ENCODE data around the gene TMEM126A.
"Not testable (repeated sequence)": the region's sequence is repeated elsewhere in the genome, so short reads cannot be mapped to it uniquely, and the experiment has no call there.

The TMEM126A gene

DNA sequence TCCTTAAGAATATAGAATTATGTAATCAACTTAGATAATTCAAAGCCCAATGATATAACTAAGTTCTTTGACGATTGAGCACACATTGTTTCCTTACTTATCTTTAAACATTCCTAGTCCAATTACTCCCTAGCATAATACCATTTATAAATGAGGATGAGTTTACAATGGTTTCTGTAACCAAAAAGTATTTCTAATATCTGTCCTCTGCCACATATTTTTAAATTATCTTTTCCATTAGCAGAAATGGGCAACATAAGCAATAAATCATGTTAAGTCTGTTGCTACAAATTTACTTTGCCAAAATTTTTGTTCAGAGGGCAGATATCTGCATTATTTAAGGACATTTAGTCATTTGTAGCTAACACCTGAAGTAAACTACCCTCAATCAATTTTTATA is 10.4 kb downstream of the TMEM126A start:
- no peak for DNase-seq (ENCODE audit: low read depth)

DNA sequence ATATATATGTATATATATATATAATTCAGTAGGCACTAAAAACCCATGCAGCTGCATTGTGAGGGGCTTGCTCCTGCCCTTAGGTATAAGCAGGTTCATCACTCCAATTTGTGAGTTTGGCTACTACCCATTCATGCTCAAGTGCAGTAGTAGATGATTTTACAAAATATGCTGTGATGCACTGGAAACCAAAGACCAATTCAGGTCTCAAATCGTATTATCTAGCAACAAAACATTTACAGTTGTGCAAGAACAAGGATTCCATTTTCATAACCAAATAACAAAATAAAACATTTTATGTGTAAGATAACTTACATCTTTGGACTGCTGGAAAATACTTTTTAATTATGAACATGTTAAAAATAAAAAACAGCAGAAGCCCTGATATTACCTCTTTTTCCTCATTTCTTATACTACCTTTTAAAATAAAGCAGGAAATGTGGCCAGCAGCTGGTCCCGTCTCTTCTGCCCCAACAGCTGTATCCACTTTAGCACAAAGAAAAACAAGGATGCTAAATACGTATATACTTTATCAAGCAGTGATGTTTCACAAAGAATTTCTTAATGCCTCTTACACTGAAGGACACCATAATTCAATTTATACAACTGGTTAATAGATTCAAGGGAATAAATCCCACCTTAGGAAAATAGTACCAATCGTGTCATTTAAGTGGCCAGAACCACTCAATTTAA is 14.4 kb downstream of the TMEM126A start:
- DNase-seq (ENCODE audit: low read depth): no peak

DNA sequence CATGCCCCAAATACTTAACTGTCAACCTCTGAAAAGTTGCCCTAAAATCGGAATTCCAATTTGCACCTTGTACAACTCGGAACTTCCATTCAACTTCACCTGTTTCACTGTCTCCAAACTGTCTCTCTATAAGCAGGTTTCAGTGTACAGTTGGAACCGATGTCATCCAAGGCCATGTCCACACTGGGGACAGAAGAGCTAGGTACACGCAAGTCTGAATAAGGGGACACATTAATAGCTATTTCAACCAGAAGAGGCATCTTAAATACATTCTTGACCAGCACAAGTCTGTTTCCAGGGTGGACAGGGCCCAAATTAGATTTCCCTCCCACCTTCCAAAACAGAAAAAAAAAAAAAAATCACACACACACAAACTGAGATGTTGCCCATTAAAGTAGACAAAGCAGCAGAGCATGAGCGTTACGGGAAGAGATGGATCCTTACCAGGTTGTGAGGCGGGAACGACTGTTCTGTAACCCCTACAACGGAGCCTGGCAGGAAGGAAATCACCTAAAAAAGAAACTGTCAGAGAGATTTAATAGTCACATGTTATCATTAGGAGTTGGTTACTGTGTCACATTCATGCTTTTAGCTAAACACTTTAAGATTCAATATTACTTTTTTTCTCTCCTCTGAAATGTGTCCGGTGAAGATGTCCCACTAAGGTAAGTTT is 15.4 kb downstream of the TMEM126A start:
- no peak for DNase-seq (ENCODE audit: low read depth)

DNA sequence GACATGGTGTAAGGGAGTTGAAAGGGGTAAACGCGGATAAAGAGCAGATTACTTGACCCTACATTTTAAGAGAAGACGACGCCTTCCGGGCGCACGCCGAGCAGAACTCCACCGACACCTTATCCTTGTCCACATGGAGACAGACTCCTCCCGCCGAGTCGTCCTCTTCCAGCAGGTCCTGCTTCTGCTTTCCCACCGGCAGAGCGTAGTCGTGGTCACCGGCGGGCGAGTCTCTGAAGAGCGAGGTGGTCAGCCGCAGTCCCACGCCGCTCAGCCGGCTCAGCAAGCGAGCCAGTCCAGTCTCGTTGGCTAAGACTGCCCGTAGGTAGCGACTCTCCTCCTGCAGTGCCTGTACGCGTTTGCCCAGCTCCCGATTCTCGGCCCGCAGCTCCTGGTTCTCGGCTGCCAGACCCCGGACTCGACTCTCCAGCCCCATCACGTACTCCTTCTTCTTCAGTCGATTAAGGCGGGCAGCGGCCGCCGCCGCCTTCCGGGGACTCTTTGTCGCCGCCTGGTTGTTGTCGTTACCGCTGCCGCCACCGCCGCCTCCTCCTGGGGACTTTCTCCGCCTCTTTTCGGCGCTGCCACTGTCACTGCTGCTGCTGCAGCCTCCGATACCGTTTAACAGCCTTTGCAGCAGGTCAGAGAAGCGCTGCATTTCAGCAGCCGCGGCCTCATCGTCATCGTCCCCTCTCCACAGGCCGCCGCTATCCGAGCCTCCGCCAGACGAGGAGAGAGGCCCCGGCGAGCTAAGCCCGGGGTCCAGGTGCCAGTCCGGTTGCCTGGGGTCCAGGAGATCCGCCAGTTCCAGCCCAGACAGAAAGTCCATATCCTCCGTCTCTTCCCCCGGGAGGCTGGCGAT is 16.2 kb downstream of the TMEM126A start:
- DNase-seq (ENCODE audit: low read depth): peak; percentile 68

DNA sequence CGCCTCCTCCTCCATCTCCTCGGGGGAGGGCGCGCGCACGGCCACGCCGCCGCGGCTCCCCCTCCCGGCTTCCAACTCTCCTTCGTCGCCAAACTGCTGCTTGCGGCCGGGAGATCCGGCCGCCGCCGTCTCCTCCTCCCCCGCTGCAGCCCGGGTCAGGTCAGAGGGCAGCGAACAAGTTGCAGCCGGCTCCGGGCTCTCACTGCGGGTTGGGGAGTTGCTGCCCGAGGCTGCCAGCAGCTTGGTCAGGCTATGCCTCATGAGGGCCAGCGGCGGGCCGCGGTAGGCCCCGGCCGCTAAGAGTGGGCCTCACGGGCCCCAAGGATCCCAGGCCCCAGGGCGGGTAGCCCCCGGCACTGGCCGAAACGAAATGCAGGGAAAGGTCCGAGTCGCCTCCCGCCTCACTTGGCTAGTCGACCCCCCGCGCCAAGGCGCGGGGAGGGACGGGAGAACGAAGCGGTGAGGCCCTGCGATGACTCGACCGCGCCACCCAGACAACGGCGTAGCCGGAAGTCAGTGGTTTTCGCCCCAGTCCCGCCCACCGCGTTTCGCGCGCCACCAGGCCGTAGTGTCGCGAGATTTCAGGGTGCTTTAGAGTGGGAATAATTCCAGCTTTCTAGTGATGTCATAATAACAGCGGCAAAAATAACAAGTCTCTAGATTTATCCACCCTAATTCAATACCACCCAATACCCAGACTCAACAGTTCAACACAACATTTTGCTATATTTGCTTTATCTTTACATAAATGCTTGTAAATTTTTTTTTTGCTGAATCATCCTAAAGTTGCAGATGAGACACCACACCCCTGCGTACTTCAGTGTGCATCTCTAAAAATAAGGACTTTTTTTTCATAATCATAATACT is 17.1 kb downstream of the TMEM126A start, which contains the start of gene CREBZF:
Gene CREBZF (minus strand): TSS at position 515 of the 867 bp plus-strand sequence. CDS start 254 bp downstream, at position 261.
- DNase-seq (ENCODE audit: low read depth): peak; percentile 84

DNA sequence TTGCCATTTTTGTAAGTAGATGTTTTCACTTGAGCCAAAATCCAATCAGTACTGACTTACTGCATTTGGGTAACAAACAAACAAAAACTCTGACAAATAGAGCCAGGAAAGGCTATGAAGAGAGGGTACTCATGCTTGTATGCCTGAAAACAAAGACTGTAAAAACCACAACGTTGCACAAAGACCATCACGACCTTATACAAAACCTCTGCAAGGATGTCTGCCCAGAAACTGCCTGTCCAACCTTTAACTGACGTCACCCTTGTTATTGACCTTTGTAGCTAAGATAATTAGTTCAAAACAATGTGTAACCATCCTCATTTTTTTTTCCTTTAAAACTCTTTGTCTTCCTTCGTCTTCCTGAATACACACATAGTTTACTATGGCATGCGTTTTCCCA is 18.0 kb downstream of the TMEM126A start:
- no peak for DNase-seq (ENCODE audit: low read depth)

DNA sequence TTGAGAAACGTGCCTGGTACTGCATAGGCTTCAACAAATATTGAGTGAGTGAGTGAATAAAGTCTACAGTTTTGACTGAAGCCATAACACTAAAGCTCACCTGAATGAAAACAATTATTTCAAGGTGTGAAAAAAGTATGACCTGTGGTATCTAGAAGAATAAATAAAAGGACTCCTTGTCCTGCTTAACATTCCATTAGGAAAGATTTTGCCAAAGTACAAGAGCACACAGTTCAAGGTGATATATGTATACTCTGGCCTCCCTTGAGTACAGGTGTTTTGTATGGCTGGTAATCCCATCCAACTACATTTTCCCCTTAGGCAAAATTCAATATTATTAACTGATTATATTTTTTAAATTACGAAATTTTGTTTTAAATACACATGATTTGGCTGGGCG is 18.9 kb downstream of the TMEM126A start:
- no peak for DNase-seq (ENCODE audit: low read depth)

DNA sequence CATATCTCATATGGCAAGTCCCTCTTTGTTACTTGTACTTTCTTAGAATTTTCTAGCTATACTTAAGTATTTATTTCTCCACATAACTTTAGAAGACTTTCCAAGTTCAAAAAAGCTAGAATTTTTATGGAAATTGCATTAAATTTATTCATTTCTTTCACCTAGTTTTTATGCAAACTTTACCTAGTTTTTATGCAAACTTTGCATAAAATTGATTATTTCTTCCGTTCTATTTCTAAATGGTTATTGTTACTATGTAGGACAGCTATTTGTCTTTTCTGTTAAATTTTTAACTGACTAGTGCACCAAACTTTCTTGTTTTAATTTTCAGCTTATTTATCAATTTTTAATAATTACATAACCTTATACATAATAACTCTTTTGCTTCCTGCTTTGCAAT is 20.4 kb downstream of the TMEM126A start:
- no peak for DNase-seq (ENCODE audit: low read depth)

DNA sequence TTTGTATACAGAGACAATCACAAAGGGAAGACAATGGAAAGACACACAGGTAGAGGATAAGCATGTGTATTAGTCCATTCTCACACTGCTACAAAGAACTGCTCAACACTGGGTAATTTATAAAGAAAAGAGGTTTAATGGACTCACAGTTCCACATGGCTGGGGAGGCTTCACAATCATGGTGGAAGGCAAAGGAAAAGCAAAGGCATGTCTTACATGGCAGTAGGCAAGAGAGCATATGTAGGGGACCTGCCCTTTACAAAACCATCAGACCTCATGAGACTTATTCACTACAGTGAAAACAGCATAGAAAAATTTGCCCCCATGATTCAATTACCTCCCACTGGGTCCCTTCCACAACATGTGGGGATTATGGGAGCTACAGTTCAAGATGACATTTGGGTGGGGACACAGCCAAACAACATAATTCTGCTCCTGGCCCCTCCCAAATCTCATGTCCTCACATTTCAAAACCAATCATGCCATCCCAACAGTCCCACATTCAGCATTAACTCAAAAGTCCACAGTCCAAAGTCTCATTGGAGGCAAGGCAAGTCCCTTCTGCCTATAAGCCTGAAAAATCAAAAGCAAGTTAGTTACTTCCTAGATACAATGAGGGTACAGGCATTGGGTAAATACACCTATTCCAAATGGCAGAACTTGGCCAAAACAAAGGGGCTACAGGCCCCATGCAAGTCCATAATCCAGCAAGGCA is 23.3 kb downstream of the TMEM126A start:
- not testable (repeated sequence) for DNase-seq (ENCODE audit: low read depth)

DNA sequence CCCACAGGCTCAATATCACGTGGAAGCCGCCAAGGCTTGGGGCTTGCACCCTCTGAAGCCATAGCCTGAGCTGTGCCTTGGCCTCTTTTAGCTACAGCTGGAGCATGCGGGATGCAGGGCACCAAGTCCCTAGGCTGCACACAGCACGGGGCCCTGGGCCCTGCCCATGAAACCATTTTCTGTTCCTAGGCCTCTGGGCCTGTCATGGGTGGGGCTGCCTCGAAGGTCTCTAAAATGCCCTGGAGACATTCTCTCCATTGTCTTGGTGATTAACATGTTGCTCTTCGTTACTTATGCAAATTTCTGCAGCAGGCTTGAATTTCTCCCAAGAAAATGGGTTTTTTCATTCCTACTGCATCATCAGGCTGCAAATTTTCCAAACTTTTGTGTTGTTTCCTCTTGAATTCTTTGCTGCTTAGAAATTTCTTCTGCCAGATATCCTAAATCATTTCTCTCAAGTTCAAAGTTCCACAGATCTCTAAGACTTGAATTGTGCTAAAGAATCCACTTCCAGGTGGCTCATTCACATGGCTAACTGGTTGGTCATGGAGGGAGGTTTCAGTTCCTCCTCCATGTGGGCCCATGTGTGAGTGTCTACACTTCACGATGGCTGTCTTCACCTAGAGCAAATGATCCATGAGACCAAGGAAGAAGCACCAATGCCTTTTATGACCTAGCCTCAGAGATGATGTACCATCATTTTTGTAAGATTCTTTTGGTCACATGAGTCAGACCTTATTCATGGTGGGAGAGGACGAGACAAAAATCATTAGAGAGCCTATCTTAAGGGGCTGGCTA is 24.5 kb downstream of the TMEM126A start:
- DNase-seq (ENCODE audit: low read depth): no peak

DNA sequence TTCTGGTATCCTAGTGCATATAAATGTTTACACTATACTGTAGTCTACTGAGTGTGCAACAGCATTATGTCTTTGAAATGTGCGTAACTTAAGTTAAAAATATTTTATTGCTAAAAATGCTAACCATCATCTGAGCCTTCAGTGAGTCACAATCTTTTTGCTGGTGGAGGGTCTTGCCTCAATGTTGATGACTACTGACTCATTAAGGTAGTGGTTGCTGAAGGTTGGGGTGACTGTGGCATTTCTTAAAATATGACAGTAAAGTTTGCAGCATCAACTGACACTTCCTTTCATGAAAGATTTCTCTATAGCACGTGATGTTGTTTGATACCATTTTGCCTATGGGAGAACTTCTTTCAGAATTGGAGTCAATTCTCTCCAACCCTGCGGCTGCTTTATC is 25.6 kb downstream of the TMEM126A start:
- DNase-seq (ENCODE audit: low read depth): no peak

DNA sequence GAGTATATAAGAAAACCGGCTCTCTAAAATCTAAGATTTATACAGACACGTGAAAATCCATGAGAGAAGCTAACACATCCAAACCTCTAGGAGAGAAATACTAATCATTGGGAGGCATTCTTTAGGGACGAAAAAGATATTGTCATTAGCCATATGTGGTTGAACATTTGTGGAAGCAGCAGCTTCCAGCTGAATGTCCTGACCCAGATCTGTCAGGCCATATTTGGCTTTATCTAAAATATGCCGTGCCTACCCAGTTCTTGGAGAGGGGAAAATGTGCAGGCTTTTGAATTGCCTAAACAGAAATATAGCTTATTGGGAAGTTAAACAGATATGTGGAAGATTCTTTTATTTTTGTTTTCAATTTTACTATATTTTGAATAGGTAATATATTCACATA is 31.8 kb downstream of the TMEM126A start:
- DNase-seq (ENCODE audit: low read depth): no peak

DNA sequence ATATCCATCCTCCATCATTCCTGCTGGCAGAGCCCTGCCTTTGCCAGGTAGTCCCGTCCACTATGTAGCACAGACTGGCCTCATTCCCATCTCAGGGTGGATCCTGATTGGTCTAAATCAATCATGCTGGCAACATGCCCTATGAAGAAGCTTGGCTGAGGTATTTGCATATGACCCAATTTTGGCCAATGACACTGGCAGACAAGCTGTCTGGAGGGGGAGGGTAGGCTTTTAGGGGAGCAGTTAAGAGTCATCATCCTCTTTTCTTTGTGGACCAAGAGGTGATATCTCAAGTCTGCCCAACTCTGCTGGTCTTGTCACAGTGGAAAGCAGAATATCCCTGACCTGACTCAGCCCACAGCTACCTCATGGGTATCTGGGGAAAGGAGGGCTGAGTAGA is 33.1 kb downstream of the TMEM126A start:
- DNase-seq (ENCODE audit: low read depth): no peak

DNA sequence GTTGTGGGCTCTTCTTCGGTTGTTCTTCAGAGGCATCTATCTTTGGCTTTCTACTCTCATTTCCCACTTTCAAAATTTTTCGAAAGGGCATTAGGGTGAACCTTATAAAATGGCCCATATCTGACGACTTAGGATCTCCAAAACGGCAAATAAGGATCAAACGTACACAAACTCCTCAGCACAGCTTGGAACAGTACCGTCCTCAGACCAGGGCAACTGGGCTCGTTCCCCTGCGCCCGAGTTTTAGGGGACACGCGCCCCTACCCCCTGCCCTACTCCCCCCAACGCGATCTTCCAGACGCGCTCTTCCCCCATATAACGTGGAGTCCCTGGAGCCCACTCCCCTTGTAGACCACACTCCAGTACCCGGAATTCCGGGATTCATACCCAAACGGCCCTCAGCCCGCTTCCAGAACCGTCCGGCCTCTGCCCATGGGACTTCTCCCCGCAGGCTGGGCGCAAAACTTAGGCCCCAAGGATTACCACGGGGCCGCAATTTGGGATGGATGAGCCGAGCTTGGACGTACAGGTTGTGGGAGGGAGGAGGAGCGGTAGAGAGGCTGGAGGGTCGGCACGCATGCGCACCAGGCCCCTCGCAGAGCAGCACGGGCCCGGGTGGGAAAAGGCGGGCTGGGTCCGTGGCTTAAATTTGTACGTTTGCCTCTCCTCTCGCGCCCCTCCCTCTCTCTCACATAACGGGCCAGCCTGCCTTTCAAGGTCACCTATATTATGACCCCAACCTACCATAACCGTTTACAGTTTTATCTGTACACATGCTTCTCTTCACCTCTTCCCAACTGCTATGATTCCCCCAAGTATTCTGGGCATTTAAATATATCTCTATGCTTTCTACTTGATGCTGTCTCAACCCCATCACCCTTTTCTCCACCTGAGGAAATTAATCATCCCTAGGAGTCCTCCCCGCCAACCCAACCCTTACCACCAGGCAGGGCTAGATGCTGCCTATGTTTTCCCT is 34.9 kb downstream of the TMEM126A start:
- DNase-seq (ENCODE audit: low read depth): peak; percentile 46

DNA sequence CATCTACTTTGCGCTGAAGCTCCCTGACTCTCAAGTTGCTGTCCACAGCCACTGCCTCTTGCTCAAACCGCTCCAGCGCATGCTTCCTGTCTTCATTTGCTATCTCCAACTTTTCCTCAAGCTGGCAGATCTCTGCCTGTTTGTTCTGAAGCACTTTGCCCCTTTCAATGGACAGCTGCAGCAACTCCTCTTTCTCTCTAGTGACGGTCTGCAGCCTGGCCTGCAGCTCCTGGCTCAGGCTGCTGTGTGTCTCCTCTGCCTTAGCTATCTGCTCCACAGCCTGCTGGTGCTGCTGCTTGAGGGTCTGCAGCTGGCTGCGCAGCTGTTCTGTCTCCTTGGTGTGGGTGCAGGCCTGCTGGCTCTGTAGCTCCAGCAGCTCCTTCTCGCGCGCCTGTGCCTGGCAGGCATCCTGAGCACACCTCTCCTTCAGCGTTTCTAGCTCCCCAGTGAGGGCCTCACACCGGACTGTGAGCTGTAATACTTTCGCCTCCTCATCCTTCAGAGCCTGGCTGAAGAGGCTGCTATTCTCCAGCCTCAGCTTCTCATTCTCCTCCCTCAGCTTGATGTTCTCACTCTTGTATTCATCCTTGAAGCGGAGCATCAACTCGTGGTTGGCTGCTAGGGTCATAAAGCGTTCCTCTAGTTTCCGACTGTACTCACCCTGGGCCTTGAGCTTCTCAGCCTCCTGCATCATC is 37.5 kb downstream of the TMEM126A start:
- DNase-seq (ENCODE audit: low read depth): no peak

DNA sequence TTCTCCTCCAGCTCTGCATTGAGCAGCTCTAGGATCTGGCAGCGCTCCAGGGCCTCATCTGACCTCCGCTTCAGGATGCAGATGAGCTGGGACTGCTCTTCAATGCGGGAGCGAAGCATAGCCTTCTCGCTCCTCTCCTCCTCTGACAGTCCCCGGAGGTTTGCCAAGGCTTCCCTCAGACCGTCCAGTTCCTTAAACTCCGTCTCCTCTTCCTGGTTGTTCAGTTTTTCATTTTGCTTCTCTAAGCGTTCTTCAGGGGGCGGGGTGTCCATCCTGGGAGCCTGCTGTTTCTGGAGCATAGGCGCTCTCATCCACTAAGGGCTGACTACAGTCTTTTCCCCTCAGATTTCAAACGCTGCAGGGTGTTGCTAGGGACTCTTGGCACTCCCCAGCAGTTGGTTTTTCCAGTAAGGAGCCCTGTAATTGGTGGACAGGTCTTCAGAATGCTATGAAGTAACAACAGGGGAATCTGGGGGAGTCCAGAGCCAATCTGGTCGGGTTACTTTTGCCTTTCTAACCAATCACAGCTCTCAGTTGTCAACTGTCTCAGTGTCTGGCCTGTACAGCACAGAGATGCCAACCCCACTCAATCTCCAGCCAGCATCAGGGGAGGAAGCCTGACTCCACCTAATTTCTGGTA is 38.2 kb downstream of the TMEM126A start, which contains the start of gene CCDC89:
Gene CCDC89 (minus strand): TSS at position 376 of the 640 bp plus-strand sequence. CDS start 65 bp downstream, at position 311.
- no peak for DNase-seq (ENCODE audit: low read depth)

DNA sequence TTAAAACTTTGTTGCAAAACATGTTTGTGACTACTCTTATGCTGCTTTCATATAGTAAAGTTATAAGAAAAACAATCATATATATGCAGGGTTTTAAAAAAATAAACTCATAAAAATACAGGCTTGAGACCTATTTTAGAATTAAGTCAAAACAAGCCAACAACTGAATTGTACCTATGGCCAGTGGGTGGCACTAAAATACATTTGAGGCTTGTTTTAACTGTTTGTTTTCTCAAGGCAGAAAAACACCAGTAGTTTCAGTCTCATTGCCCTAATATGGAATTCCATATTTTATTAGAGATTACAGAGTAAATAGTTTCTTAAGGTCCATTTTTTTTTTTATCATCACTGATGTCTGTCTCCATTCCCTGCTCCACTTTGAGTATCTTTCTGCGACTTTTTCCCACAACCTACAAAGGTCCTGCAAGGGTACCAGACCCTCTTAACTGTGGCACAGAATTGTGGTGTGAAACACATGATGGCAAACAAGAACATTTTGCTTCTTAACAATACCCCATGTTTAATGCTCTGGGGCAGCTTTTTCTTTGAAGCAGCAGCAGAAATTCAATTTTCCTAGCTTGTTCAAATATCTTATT is 46.7 kb downstream of the TMEM126A start:
- DNase-seq (ENCODE audit: low read depth): no peak
